Cortex of kidney (tissue), 1 donor: Measurements from ENCODE around the gene ZNF646.
A peak's percentile ranks its signal among the peaks of the same experiment; 100 is the strongest.

Experiments used
- DNase-seq: peaks from one replicate; lab custom pipeline; 2025; lab: John Stamatoyannopoulos, UW

ZNF646 gene, protein sequence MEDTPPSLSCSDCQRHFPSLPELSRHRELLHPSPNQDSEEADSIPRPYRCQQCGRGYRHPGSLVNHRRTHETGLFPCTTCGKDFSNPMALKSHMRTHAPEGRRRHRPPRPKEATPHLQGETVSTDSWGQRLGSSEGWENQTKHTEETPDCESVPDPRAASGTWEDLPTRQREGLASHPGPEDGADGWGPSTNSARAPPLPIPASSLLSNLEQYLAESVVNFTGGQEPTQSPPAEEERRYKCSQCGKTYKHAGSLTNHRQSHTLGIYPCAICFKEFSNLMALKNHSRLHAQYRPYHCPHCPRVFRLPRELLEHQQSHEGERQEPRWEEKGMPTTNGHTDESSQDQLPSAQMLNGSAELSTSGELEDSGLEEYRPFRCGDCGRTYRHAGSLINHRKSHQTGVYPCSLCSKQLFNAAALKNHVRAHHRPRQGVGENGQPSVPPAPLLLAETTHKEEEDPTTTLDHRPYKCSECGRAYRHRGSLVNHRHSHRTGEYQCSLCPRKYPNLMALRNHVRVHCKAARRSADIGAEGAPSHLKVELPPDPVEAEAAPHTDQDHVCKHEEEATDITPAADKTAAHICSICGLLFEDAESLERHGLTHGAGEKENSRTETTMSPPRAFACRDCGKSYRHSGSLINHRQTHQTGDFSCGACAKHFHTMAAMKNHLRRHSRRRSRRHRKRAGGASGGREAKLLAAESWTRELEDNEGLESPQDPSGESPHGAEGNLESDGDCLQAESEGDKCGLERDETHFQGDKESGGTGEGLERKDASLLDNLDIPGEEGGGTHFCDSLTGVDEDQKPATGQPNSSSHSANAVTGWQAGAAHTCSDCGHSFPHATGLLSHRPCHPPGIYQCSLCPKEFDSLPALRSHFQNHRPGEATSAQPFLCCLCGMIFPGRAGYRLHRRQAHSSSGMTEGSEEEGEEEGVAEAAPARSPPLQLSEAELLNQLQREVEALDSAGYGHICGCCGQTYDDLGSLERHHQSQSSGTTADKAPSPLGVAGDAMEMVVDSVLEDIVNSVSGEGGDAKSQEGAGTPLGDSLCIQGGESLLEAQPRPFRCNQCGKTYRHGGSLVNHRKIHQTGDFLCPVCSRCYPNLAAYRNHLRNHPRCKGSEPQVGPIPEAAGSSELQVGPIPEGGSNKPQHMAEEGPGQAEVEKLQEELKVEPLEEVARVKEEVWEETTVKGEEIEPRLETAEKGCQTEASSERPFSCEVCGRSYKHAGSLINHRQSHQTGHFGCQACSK (N-terminal part only)

GRCh38 chr16:31073970-31074813 lies at the start of gene ZNF646, which contains the start of gene ZNF668:
Gene ZNF646, plus strand, starts transcription at chr16:31074422. Its CDS starts 1,903 bp downstream, at chr16:31076325.
Gene ZNF668, minus strand, starts transcription at chr16:31074240. Its CDS starts 9,781 bp downstream, at chr16:31064459.
- DNase-seq, result no peak

DNA sequence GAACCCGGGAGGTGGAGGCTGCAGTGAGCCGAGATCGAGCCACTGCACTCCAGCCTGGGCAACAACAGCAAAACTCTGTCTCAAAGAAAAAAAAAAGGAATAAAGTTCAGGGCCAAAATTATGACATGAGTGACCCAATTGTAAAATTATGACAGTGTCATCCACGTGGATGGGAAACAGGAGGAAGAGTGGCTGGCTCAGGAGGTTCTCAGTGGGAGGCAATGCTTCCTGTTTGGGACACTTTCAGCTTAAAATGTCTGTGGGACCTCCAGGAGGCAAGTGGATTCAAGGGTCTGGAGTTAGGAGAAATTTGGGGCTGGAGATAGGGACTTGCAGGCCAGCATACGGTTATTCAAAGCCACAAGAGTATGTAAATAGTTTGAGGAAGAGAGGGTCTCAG lies 48.9 kb upstream of the ZNF646 start:
- no peak for DNase-seq

DNA sequence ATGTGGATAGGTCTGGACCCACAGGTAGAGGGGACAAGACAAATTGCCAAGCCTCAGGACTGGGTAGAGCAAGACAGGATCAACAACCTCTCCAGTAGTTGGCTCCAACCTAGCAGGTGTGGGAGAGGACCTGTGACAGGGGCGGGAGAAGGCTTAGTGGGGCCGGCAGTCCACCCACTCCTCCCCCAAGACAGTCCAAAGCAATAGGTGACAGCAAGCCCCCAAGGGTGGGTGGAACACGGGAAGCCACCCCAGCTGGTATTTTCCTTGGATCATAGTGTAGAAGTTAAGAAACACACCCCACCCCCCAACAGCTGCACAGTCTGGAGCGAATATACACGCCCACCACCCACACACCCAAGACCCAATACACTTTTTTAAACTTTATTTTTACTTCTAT lies 45.0 kb upstream of the ZNF646 start:
- no peak for DNase-seq

DNA sequence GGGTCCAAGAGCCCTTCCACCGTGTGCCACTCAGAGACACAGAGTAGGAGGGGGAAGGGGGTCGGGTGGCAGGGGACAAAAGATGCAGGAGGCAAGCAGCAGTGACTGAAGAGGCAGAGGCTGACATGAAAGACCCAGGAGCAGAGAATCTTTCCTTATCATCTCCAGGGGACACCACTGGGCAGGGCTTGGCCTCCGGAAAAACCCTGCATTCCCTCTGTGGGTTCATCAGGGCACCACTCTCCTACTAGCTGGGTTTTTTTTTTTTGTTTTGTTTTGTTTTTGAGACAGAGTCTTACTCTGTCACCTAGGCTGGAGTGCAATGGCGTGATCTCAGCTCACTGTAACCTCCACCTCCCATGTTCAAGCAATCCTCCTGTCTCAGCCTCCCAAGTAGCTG lies 42.9 kb upstream of the ZNF646 start:
- DNase-seq, result no peak

GRCh38 chr16:31032736-31033708 lies 41.2 kb upstream of the ZNF646 start, which contains the start of gene STX4:
Gene STX4, plus strand, starts transcription at chr16:31033558. Its CDS starts 248 bp downstream, at chr16:31033806.
- peak; percentile 65 for DNase-seq

DNA sequence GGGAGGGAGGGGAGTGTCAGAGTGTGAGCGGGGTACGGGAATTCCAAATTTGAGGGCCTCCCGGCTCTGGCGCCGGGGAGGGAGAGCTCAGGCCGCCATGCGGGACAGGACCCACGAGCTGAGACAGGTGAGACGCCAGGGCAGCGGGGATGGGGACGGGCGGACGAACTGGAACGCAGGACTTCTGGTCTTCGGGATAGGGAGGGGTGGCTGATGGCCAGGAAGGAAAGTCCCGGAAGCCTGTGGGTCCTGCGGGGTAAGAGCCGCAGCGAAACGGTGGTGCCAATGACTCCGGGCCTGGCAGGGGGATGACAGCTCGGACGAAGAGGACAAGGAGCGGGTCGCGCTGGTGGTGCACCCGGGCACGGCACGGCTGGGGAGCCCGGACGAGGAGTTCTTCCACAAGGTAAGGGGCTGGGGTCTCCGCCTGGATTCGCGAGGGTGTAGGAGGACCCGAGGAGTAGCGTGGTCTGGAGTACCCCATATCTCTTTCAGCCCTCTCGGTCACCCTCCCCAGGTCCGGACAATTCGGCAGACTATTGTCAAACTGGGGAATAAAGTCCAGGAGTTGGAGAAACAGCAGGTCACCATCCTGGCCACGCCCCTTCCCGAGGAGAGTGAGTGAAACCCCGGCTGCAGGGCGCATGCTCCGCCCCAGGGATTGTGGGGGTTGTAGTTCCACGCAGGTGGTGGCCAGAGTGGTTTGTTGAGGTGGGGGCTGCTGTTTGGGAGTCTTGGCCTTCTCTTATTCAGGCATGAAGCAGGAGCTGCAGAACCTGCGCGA lies 40.3 kb upstream of the ZNF646 start:
- no peak for DNase-seq

DNA sequence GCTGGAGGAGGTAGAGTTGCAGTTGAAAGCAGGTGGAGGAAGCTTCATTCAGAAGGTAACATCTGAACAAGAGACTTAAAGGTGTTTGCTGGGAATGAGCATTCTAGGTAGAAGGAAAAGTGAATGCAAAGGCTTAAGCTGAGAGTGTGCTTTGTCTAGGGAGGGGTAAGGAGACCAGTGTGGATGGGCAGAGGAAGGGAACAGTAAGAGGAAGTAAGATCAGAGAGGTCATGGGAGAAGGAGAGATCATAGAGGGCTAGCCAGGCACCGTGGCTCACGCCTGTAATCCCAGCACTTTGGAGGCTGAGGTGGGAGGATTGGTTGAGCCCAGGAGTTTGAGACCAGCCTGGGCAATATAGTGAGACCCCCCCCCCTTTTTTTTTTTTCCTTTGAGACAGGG lies 37.5 kb upstream of the ZNF646 start:
- DNase-seq, result no peak

DNA sequence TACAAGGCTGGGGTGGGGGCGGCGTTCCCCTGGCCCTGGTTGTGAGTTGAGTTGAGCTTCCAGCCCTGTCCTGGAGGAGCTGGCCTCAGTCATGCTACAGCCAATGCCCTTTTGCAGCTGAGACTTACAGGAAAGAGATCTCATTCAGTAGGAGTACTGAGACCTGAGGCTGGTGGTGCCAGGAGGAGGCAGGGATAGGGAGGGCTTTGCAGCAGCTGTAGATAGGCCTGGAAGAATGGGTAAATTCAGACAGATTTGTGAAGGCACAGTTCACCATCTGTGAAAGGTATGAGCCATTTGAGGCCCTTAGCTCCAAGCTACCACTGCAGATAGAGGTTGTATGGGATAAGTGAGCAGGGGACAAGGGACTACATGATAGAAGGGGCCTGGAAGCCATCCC lies 35.2 kb upstream of the ZNF646 start:
- no peak for DNase-seq

GRCh38 chr16:31042866-31043265 lies 31.4 kb upstream of the ZNF646 start:
- no peak for DNase-seq

DNA sequence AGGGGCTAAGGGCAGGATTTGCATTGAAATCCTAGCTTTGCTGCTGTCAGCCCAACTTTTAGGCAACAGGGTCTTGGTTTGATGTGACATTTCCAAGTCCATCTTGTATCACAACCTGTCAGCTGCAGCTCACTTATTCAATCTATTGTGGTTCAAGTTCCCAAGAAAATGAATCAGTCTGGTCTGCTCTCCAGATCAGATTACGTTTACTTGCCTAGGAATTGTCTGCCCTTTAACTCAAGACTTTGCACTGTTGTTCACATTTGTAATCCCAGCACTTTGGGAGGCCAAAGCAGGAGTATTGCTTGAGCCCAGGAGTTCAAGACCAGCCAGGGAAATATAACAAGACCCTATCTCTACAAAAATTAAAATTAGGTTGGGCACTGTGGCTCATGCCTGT lies 30.9 kb upstream of the ZNF646 start:
- DNase-seq, result no peak

GRCh38 chr16:31043898-31044481 lies 30.2 kb upstream of the ZNF646 start:
- DNase-seq, result no peak

DNA sequence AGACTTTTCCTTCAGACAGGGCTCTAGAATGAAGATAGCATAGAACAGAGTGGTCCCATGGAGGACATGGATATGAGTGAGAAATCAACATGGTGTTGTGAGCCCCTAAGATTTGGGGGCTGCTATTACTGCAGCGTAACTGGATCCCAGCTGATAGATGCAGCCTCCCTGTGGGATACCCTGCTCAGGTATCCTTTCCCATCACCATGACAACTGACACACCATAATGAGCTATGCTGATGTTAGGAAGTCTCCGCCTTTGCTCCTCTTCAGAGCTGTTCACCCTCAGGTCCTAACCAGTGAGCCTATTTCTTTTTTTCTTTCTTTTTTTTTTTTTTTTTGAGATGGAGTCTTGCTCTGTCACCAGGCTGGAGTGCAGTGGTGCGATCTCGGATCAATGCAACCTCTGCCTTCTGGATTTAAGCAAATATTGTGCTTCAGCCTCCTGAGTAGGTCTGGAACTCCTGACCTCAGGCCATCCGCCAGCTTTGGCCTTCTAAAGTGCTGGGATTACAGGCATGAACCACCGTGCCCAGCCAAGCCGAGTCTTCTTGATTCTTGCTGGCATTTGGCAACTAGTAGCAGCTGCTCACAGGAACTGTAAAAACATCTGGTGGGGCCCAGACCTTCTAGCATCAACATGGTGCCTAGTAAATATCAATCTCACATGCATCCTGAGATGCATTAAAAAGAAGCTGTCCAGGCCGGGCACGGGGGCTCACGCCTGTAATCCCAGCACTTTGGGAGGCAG lies 23.8 kb upstream of the ZNF646 start:
- no peak for DNase-seq

GRCh38 chr16:31052114-31052513 lies 22.1 kb upstream of the ZNF646 start:
- no peak for DNase-seq

DNA sequence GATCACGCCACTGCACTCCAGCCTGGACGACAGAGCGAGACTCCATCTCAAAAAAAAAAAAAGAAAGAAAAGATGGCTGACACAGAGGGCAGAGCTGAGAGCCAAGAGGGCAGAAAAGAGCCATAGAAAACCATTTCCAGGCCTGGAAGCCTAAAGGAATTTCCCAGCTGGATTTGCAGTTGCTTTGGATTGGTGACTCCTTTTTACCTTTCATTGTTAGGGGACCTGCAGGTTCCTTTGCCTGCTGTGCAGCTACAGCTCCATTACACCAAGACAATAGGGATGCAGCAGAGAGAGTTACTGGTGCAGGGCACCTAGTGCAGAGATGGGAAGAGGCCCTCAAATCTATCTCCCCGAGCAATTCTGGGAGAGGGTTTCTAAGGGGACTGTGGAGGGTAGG lies 18.6 kb upstream of the ZNF646 start:
- DNase-seq, result no peak

- no peak for DNase-seq
These were observed 13.0 kb upstream of the ZNF646 start for GRCh38 chr16:31061126-31061812.

- no peak for DNase-seq
These were observed 12.3 kb upstream of the ZNF646 start for GRCh38 chr16:31061813-31062440.

DNA sequence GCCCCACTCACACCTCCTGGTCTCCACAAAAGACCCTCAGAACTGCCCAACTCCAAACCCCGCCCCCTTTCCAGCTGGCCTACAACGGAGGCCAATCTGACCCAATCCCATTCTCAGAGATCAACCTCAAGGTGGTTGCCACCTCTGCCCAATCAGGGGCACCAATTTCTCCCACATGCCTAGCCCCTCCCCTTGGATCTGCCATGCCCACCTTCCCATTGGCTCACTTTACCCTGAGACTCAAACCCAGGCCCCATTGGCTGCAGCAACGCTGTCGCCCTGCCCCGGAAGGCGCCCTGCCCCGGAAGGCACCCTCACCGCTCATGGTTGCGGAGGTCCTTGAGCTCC lies 10.8 kb upstream of the ZNF646 start:
- DNase-seq, result no peak
